GM18505 (cell line): ENCODE results near the gene GALNT17.
"Not testable (repeated sequence)": the region's sequence is repeated elsewhere in the genome, so short reads cannot be mapped to it uniquely, and the experiment has no call there.

Source experiments
- ATAC-seq: cut with Tn5 transposase; IDR thresholded peaks from one replicate; pipeline ENCODE4 v1.9.1; 2021; ENCODE audit not compliant: unreplicated experiment
- POLR2A ChIP-seq: IDR thresholded peaks from 4 replicates; pipeline ENCODE4 v1.6.1; 2011; ENCODE audit warnings: borderline replicate concordance; ENCODE audit not compliant: insufficient read depth, insufficient read length; ENCODE audit errors: extremely low read depth

GALNT17 gene

DNA sequence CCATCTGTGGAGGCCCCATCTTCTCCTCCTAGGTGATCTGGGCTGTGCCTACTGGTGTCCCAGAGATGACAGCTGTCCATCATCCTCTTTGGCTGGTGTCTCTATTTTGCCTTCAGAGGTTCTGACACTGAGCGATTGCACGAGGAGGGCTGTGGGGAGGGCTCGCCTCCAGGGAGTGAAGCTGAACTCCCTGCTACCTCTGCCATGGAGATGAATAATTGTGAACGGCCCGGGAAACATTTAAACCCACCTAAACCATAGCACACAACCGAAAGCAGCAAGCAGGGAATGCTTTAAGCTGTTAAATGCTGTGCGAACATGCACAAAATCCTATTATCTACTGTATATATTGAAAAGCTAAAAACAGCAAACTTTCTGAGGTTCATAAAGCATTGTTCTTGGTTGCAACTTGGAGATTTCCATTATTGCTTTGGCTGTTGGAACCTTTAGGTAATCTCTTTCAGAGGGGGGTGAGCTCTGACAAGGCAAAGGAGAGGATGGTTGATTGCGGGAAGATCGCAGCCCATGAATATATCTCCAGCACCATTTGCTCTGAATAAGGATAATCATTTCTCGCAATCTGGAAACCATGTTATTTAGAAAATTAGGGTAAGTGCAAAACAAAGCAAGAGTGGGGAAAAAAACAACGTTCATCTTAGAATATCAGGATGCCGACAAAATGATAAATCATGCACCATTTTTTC, 507.6 kb downstream of the GALNT17 start:
- no peak for TF ChIP-seq POLR2A
- no peak for ATAC-seq

DNA sequence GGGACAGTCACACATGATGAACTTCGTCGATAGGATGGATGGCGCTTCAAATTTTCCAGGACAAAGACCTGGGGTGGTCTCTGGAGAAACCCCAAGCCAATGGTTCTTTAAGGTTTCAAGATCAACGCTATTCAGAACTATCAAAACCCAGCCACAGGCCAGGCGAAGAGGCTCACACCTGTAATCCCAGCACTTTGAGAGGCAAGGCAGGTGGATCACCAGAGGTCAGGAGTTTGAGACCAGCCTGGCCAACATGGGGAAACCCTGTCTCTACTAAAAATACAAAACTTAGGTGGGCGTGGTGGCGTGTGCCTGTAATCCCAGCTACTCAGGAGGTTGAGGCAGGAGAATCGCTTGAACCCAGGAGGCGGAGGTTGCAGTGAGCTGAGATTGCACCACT, 511.1 kb downstream of the GALNT17 start:
- ATAC-seq, result not testable (repeated sequence)

DNA sequence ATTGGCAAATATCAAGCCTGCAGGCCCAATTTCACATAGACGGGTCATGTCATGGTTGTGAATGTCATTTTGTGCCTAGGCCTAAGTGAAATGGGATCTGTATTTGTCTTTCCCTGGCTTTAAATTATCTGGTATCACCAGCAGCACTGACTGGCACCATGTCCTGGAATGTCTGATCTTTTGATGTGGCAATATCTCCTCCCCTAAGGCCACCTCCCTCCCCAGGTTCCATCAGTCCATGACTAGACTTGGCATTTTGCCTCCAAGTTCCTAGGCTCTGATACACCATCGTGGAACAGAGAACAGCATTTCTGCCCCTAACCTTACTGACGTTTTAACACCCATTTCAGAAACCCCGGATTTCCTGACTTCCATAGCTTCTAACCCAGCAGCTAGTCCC, 513.9 kb downstream of the GALNT17 start:
- no peak for TF ChIP-seq POLR2A

DNA sequence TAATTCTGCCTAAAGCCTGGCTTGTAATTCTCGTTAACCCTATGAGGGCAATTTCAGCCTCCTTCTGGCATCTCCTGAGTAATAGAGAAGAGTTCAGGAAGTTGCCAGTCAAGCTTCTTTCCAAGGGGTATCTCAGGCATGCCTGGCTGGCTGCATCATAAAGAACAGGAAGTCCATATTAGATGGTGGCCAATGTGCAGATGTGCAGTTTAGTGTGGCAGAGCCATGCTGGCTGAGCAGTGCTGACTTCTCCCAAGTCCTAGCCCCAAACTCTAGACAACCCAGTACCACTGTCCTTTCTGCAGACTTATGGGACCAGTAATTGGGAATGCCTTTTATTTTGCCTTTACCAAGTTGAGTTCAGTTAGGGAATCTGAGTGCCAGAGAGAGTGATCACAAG, 517.9 kb downstream of the GALNT17 start:
- ATAC-seq, result no peak
- no peak for TF ChIP-seq POLR2A

More for the DNA sequence above, 513.9 kb downstream of the GALNT17 start:
- ATAC-seq, result no peak

DNA sequence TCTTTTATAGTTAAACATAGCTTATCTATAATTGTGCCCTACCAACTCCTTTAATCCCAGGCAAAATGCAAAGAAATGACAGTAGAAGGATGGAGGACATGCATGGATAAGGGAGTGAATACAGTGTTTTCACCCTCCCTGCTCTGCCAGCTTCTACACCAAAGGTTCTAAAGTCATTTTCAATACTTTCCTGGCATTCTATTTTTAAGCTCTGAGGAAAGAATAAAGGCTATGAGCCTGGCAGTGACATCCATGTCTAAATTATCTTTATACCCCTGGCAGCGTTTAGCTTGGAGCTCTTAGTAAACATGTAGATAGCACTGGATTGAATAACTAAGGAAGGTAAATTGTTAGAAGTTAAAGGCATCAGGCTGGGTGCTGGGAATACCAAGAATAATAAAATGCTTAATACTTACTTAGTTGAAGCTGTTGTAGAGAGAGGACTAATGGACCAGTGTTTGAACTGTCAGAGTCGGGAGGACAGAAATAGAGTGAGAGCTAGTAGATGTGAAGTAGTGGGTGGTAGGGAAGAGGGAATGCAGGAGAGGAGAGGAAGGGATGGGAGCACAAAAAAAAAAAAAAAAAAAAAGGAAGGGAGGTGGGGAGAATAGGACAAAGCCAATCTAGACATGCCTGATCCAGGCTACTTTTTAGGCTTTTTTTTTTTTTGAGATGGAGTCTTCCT, 518.9 kb downstream of the GALNT17 start:
- no peak for TF ChIP-seq POLR2A
- no peak for ATAC-seq

DNA sequence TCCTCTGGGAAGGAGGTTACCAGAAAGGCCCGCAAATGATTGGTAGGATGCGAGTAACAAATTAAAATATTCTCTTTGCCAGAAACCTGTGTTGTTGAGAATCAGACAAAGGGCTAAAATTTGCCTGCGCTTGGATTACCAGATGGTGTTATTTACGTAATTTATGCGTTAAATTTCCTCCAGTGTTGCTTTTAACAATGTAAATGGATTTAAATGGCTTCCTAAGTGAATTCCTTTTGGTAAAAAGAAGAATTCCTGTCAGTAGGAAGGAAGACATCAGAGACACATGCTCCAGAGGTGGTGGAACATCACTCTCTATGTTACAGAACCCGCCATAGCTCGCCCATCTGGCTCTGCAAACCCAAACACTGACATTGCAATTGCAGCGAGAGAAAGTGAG, 520.6 kb downstream of the GALNT17 start:
- no peak for TF ChIP-seq POLR2A
- no peak for ATAC-seq

DNA sequence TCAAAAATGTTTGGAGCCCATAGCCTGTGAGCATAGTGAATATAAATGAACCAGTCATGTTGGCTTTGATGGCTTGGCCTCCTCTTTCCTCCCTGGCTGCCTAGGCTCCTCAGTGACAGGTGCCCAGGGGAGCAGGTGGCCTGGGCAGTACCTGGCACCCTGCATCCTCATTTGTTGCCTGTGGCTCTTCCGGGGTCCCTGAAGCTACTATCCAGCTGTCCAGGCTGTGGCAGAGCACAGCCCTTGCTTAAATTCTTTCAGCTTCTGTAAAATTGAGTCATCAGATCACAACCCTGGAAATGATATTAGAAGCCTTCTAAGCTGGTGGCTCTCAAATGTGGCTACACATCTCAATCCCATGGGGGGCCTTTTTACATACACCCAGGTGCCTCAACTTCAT, 525.4 kb downstream of the GALNT17 start:
- no peak for ATAC-seq
- no peak for TF ChIP-seq POLR2A

DNA sequence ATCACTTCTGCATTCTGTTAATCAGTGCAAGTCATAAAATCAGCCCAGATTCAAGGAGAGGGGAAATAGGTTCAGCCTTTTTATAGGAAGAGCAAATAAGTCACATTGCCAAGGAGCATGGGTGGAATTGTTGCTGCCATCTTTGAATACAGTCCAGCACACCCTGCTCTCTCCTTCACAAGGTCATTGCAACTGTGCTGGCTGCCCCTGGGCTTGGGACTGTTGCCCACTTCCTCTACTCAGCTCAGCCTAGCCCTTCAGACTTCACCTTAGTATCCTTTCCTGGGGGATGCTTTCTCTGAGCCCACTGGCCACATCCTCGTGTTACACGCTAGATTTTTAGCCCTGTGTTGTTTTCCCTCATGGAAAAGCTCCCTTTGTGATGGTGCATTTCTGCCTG, 527.7 kb downstream of the GALNT17 start:
- no peak for TF ChIP-seq POLR2A
- ATAC-seq, result no peak

DNA sequence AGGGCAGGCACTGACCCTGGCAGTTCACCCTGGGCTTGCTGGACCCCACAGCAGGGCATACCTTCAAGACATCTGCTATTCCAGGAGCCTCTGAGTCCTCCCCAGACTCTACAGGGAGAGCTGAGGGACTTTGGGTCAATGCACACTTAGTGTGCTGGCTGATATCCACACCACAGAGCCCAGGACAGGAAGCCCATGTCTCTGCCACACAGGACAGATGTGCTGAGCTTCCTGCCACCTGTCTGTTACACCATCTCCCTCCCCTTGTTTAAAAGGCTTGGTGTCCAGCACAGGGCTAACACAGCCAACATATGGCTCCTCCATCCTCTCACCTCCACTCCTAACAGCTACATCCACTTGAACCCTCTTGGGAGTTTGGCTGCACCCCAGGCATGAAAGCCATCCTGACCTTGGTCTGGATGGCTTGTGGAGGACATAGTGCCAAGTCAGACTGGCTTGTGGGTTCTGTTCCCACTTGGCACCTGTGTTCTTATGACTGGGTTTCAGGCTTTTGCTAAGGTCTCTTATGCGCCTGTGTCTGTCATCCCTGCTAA, 529.8 kb downstream of the GALNT17 start:
- ATAC-seq, result no peak
- no peak for TF ChIP-seq POLR2A

DNA sequence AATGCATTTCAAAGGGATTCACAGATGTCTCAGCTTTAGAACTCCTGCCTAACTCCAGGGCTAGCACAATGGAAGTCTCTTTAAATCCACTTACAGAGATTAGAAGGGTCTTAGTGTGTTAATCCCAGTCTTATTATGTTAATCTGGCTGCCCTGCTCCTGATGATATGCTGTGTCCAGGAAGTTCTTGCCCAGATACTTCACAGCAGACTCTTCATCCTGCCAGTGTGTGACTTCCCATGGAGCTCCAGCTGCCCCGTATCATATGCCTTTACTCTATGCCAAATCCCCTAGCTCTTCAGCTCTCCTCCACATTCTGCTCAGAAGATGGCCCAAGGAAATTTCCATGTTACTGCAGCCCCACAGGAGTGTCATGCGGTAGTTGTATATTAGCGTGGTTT, 533.8 kb downstream of the GALNT17 start:
- no peak for TF ChIP-seq POLR2A
- no peak for ATAC-seq

DNA sequence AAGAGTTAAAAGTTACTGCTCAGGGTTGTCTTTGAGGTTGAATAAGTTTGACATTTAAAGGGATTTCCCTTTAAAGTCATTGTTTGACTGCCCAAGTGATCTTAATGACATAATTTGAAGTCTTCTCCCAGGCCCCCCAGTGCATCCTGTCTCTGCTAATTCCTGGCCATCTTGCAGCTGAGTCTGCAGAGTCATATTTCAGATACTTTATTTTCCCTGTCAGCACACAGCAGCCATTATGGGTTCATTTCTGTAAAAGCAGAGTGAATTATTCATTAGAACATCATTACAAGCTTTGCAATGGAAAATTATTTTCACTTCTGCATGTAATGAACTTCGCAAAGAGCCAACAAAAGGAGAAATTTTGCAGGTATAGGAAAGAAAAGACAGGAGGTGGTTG, 536.6 kb downstream of the GALNT17 start:
- TF ChIP-seq POLR2A, result no peak
- no peak for ATAC-seq

DNA sequence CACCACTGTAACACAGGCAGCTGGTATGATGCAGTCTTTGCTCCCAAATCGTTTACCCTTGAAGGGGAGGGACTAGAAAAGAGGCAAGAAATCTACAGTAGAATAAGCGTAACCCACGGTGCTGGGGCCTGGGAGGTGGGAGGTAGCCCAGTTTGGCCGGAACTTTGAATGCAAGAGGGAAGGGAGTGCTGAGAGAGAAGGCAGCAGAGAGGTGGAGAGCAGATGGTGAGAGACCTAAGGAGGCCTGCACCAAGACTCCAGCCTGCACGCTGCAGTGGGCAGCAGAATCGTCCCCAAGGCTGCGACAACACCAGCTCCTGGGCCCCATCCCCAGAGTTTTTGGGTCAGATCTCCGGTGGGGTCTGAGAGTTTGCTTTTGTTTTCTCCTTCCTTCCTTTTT, 547.5 kb downstream of the GALNT17 start:
- TF ChIP-seq POLR2A, result no peak
- no peak for ATAC-seq

DNA sequence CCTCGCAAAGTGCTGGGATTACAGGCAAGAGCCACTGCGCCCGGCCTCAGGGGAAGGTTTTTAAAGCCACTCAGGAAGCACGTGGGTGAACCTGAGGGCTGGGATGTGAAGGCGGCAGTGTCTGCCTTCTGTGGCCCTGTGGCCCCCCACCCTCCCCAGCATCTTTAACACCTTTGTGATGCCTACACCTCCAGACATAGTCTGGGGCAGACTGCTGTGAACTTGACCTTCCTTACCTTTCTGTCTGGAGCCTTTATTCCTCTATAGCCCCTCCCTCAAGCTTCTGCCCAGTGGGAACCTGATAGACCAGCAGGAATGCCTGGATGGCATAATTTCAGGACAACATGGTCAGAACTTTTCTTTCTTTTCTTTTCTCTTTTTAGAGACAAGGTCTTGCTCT, 550.2 kb downstream of the GALNT17 start:
- ATAC-seq, result no peak
- no peak for TF ChIP-seq POLR2A
